Measurements from ENCODE around the gene ACYP2. TPM values are rescaled to one million over a fixed set of nuclear protein-coding genes. Genes with fewer than 3 reads are reported as not detected.

Gene ACYP2
- total and polyA plus RNA-seq, 11 donors, result 39.7 to 107 (median 53.2) TPM

DNA sequence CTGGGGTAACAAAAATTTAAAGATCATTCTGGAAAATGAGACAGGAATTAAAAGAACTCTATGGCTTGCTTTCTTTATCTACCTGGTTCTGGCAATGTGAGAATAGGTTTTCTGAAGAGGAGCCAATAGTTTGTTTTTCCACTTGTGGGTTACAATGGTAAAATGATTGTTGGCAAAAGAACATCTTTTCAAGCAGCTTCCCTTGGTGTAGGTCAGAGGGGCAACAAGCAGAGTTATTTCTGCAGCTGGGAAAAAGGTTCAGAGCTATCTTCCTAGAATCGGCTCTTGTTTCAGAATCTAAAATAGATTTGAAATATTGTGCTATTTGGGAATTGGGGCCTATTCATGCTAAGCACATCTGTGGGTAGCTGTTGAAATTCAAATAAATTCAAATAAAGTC, 152.2 kb downstream of the ACYP2 start:
- peak overlapping the region in 1 of 12 donors; percentile 22 for H3K27ac ChIP-seq
- intact Hi-C loops (cut with DNase I), result loop anchor here in 1 of 10 donors (2.0 kb wide), 1 partner anchor 59 kb away; no protein-coding TSS in a partner anchor
- ATAC-seq (no peak), DNase-seq (no peak)
- no peaks in the 10 kb centered on the region for H3K27me3 ChIP-seq
- WGBS, 4 donors, result 46 to 69% (median 51%) methylated on average over 1 of the region's 1 CpG
- no peak for TF ChIP-seq POLR2A (IDR thresholded peaks at IDR 0.05)
- TF ChIP-seq, protein P1, sequence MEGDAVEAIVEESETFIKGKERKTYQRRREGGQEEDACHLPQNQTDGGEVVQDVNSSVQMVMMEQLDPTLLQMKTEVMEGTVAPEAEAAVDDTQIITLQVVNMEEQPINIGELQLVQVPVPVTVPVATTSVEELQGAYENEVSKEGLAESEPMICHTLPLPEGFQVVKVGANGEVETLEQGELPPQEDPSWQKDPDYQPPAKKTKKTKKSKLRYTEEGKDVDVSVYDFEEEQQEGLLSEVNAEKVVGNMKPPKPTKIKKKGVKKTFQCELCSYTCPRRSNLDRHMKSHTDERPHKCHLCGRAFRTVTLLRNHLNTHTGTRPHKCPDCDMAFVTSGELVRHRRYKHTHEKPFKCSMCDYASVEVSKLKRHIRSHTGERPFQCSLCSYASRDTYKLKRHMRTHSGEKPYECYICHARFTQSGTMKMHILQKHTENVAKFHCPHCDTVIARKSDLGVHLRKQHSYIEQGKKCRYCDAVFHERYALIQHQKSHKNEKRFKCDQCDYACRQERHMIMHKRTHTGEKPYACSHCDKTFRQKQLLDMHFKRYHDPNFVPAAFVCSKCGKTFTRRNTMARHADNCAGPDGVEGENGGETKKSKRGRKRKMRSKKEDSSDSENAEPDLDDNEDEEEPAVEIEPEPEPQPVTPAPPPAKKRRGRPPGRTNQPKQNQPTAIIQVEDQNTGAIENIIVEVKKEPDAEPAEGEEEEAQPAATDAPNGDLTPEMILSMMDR (IDR thresholded peaks at IDR 0.05), result no peak
- no peaks in the 10 kb centered on the region for H3K36me3 ChIP-seq
- peaks cover 0 to 8% (median 0%) of the 10 kb centered on the region in 12 donors for H3K4me1 ChIP-seq
- H3K9me3 ChIP-seq, result peaks cover 0 to 5% (median 0%) of the 10 kb centered on the region in 12 donors
- H3K4me3 ChIP-seq, result no peak overlapping the region

DNA sequence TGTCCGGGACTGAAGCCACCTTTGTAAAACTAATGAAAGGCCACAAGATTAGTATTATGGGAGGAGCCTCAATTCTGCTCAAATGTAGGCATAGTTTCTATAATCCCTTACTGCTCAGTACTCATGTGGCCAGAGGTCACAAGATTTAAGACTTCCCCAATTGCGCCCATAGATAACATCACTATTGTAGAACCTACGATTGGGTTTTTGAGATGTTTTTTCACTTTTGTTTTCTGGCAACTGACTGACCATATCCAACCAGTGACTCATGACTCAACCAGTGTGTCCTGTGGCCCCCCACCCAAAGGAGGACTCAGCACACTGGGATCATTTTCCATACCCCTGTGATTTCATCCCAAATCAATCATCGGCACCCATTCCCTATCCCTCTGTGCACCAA, 155.8 kb downstream of the ACYP2 start:
- Histone ChIP-seq H3K27ac (no peak overlapping the region), H3K4me3 (no peak overlapping the region), H3K4me1 (peaks cover 0 to 8% (median 0%) of the 10 kb centered on the region in 12 donors), H3K9me3 (no peaks in the 10 kb centered on the region), H3K27me3 (no peaks in the 10 kb centered on the region), H3K36me3 (peaks cover 0 to 6% (median 0%) of the 10 kb centered on the region in 9 donors)
- WGBS, 4 donors, result 94 to 97% (median 95%) methylated on average over 4 of the region's 4 CpGs
- DNase-seq (no peak), ATAC-seq (no peak)
- no peak for TF ChIP-seq POLR2A (IDR thresholded peaks at IDR 0.05)
- TF ChIP-seq, protein P1 (IDR thresholded peaks at IDR 0.05), result no peak
- intact Hi-C loops (cut with DNase I), result no loop called here

DNA sequence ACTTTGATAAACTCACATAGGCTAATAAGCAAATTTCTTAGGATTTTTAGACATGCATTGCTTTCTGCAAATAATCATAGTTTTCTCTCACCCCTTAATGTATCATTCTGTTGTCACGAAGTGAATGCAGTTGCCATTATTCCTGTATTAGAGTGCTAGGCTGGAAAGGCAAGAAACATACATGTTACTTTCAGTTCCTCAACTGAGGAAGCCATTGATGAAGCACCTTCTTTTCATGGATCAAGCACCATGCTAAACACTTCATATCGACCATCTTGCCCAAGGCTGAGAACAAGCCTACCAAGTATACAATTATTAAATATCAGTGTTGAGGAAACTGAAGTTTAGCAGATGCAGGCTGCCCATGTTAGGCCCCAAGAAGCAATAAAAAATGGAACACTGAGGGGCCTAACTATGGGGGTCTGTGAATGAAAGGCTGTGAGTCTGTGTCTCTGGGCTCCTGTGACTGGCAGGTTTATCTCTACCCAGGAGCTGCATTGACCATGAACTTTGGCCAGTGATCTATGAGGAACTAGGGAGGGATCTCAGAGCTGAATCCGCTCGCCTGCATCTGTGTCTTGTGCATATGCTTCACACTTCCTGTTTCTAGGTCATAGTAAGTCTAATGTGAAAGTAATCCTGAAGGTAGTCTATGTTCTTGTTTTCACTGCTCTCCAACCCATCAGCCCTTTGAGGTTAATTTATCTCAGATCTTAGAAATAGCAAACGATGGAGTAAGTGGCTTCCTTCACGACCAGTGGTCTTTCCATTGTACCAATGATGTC, 156.6 kb downstream of the ACYP2 start:
- no peak for TF ChIP-seq POLR2A (IDR thresholded peaks at IDR 0.05)
- TF ChIP-seq, protein P1 (IDR thresholded peaks at IDR 0.05), result no peak
- Histone ChIP-seq H3K4me3 (no peak overlapping the region), H3K9me3 (no peaks in the 10 kb centered on the region), H3K27me3 (no peaks in the 10 kb centered on the region), H3K4me1 (peaks cover 0 to 8% (median 0%) of the 10 kb centered on the region in 12 donors), H3K27ac (no peak overlapping the region), H3K36me3 (peaks cover 0 to 6% (median 0%) of the 10 kb centered on the region in 9 donors)
- WGBS, 4 donors, result 95 to 98% (median 96%) methylated on average over 6 of the region's 6 CpGs
- ATAC-seq (no peak), DNase-seq (no peak)
- intact Hi-C loops (cut with DNase I), result no loop called here

DNA sequence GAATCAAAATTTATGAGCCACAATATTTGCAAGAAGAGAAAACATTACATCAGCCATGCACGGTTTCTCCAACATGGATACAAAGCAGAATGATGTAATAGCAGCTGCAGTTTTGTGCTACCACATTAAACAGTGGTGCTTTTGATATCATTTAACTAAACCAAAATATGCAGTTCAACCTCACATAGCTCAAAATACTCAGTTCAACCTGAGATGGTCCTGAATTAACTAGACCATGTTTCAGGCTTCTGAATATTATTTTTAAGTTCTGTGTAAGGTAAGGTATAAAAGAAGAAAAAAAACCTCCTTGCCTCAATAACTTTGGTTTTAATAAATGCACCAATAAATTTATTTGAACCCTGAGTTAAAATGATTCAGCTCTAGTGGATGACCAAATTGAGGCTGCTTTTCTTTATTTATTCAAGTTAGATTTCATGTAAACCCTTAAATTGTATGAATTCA, 159.4 kb downstream of the ACYP2 start:
- no peak for TF ChIP-seq POLR2A (IDR thresholded peaks at IDR 0.05)
- TF ChIP-seq, protein P1 (IDR thresholded peaks at IDR 0.05), result no peak
- H3K27me3 ChIP-seq, result no peaks in the 10 kb centered on the region
- ATAC-seq (peak in 3 of 4 donors; percentile 32 to 67 (median 62)), DNase-seq (no peak)
- H3K4me3 ChIP-seq, result no peak overlapping the region
- peaks cover 0 to 4% (median 0%) of the 10 kb centered on the region in 12 donors for H3K4me1 ChIP-seq
- intact Hi-C loops (cut with DNase I), result no loop called here
- peak overlapping the region in 5 of 12 donors; percentile 21 to 47 (median 24) for H3K27ac ChIP-seq
- no peaks in the 10 kb centered on the region for H3K9me3 ChIP-seq
- H3K36me3 ChIP-seq, result peaks cover 0 to 6% (median 0%) of the 10 kb centered on the region in 9 donors
- WGBS, 4 donors, result 71 to 86% (median 74%) methylated on average over 1 of the region's 1 CpG
